Left lobe of liver (tissue), 2 donors: ENCODE data around the gene GBA3. TPM values are rescaled to one million over a fixed set of nuclear protein-coding genes. Genes with fewer than 3 reads are reported as not detected.

Source experiments
- ATAC-seq: fragments of 200-7000 bp; cut with Tn5 transposase; one replicate; pipeline ENCODE4 v1.9.1; 2020; ENCODE audit warnings: mild to moderate bottlenecking, moderate library complexity
- DNase-seq: peaks from one replicate; pipeline ENCODE4 v3.0.0-alpha.2; 2020; ENCODE audit warnings: low spot score
- total RNA-seq: library from RNA; stranded (reverse); gene quantifications from one replicate; pipeline ENCODE4 v1.2.1, GENCODE V29; 2021
- donor health status: DM: no; HTN: no; CAD: no; lungs with moderate emphysema.
- donor health status: DM: no; HTN: yes; CAD: no.

The GBA3 gene
- total RNA-seq, 1 donor from 2014 or later = 57.4 TPM

DNA sequence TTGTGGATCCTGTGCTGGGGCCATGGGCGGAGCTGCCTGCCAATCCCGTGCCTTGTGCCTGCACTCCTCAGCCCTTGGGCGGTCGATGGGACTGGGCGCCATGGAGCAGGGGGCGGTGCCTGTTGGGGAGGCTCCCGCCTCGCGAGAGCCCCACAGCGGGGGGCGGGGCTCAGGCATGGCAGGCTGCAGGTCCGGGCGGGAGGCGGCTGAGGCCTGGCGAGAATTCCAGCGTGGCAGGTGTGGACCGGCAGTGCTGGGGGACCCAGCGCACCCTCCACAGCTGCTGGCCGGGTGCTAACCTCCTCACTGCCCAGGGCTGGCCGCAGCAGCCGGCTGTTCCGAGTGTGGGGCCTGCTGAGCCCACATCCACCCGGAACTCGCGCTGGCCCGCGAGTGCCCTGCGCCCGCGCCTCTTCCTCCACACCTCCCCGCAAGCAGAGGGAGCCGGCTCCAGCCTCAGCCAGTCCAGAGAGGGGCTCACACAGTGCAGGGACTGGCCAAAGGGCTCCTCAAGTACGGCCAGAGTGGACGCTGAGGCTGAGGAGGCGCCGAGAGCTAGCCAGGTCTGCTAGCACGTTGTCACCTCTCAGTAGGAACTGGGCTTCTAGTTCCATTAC is 85.9 kb downstream of the GBA3 start:
- no peak for ATAC-seq
- DNase-seq = no peak

- ATAC-seq (no peak), DNase-seq (no peak)
Observed at GRCh38 chr4:22780317-22780716, 87.6 kb downstream of the GBA3 start.

DNA sequence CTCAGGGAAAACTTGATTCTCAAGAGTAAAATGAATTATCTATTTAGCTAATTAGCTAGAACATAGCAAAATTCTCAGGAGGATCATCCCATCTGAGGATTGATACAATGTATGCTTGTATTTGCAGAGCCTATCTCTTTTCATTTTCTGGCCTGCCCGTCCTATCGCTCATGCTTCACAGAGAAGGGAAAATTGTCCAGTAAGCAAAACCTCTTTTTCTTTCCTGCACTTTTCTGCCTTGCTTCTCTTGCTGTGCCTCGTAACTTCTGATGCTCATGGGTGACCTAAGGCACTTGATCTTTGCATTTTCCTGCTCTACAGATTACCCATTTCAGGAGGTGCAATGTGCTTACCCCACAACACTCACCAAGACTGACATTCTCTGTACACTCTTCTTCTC is 88.1 kb downstream of the GBA3 start:
- ATAC-seq = no peak

GRCh38 chr4:22787753-22788375 is 95.1 kb downstream of the GBA3 start:
- no peak for ATAC-seq
- no peak for DNase-seq

More for the DNA sequence above, 88.1 kb downstream of the GBA3 start:
- DNase-seq = no peak

GRCh38 chr4:22790631-22791030 is 97.9 kb downstream of the GBA3 start:
- ATAC-seq (no peak), DNase-seq (no peak)

DNA sequence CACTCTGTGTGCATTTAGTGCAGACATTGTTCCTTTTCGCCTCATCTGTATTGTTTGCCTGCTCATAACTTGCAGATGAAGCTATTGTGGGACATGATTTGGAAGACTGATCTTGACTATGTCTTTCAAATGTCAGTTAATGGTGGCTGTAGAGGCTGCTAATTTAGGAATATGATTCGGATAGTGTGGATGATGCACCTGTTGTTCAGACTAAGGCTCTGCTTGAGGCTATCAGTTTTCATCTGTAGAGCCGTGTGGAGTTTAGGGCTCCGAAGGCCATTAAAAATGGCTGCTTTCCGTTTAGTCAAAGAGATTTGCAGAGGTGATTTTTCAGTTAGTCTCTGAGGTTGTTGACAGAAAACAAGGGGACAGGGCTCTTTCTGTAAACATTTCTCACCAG is 102.0 kb downstream of the GBA3 start:
- ATAC-seq (no peak), DNase-seq (no peak)

DNA sequence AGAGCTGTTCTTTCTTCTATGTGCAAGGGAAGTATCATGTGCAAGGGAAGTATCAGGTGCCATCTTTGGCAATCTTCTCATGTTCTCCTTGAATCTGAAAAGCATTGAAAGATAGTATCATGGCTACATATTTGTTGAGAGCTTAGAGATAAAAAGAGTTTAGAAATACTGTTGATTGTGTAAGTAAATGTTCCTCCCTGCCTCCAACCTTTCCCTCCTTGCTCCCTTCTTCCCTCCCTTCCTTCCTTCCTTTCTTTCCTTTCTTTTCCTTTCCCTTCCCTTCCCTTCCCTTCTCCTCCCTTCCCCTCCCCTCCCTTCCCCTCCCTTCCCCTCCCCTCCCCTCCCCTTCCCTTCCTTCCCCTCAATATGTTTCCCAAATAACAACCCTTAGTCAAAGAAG is 108.7 kb downstream of the GBA3 start:
- no peak for ATAC-seq
- DNase-seq = no peak

GRCh38 chr4:22802876-22803275 is 110.1 kb downstream of the GBA3 start:
- ATAC-seq (no peak), DNase-seq (no peak)

DNA sequence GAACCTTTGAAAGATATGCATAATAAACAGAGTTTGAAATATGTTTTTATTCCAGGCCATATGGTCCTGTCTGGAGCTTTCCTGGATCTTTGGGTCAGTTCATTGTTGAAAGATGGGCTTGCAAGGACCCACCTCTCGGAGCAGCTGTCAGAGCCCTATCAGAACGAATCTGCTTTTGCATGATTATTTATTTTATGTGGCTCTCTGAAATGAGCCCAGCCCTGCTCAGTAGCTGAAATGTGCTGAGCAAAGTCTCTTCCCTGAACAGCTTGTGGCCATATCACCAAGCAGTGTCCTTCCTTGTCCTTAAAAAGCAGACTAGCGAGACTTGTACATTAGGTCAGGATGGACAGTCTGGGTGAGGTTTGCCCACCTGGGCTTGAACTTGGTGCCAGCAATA is 110.8 kb downstream of the GBA3 start:
- ATAC-seq = no peak
- no peak for DNase-seq

DNA sequence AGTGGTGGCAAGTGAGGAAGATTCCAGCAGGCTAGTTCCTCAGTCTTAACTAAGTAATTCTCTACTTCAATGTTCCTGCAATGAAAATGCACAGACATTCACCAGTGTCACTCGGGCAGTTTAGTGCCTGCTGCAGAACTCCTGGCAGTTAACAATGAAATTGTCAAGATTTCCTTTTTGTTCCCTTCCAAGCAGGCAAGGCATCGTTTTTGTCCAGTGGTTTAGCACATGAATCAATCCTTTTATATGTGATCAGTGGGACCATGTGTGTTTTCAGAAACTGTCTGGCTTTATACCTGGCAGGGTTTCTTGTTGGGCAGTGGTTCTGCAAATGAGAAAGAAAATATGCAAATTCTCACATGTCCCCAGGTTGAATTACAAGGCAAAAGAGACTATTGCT is 122.2 kb downstream of the GBA3 start:
- ATAC-seq (no peak), DNase-seq (no peak)

- ATAC-seq (no peak), DNase-seq (no peak)
Observed at GRCh38 chr4:22824091-22824490, 131.4 kb downstream of the GBA3 start.

- ATAC-seq (no peak), DNase-seq (no peak)
Observed at GRCh38 chr4:22842360-22843018, 149.8 kb downstream of the GBA3 start.

- ATAC-seq = peak; percentile 67
Observed at GRCh38 chr4:22848332-22848731, 155.6 kb downstream of the GBA3 start.

GRCh38 chr4:22850055-22850454 is 157.3 kb downstream of the GBA3 start:
- DNase-seq (no peak), ATAC-seq (peak; percentile 72)

More at GRCh38 chr4:22848332-22848731, 155.6 kb downstream of the GBA3 start:
- no peak for DNase-seq

- no peak for ATAC-seq
Observed at GRCh38 chr4:22850630-22851029, 157.9 kb downstream of the GBA3 start.

GRCh38 chr4:22857411-22857810 is 164.7 kb downstream of the GBA3 start:
- ATAC-seq (no peak), DNase-seq (no peak)

More at GRCh38 chr4:22850630-22851029, 157.9 kb downstream of the GBA3 start:
- DNase-seq = no peak

- DNase-seq (no peak), ATAC-seq (no peak)
Observed at GRCh38 chr4:22859318-22859717, 166.6 kb downstream of the GBA3 start.

Other genes starting within 250 kb of the GBA3 start
- gene ADGRA3, start 176.9 kb upstream of the GBA3 start, total RNA-seq = 73.5 TPM